GM18505 (cell line): ENCODE results near the gene SQSTM1.

Experiments
- ATAC-seq: cut with Tn5 transposase; IDR thresholded peaks from one replicate; pipeline ENCODE4 v1.9.1; 2021; ENCODE audit not compliant: unreplicated experiment
- POLR2A ChIP-seq: IDR thresholded peaks from 4 replicates; pipeline ENCODE4 v1.6.1; 2011; ENCODE audit warnings: borderline replicate concordance; ENCODE audit not compliant: insufficient read depth, insufficient read length; ENCODE audit errors: extremely low read depth

The SQSTM1 gene

DNA sequence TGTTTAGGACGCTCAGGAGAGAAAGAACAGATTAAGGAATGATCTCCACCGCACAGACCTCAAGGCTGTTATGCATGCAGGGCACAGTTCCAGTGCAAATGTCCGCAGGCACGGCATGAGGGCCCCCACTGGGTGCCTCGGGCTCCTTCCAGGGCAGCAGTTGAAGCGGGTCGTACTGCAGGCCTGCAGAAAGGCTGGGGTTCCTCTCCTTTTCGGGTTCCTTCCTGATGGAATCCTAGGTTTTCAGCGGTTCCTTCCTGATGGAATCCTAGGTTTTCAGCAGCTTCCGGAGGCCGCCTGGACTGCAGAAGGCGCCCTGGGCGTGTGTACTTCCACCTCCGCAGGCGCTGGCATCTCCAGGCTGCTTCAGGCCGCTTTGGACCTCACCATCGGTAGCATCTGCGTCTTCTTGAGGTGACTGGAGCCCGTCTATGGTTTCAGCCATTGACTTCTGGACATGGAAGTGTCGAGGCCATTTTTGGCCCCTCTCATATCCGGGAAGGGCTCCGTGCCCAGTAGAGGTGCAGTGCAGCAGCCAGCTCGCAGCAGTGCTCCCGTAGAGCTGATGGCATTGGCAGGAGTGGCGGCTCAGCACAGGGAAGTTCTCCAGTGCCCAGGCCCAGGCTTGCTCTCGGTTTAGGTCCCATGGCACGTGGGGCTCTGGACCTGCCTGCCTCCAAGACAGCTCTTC lies 8.4 kb upstream of the SQSTM1 start:
- ATAC-seq = no peak
- no peak for TF ChIP-seq POLR2A

DNA sequence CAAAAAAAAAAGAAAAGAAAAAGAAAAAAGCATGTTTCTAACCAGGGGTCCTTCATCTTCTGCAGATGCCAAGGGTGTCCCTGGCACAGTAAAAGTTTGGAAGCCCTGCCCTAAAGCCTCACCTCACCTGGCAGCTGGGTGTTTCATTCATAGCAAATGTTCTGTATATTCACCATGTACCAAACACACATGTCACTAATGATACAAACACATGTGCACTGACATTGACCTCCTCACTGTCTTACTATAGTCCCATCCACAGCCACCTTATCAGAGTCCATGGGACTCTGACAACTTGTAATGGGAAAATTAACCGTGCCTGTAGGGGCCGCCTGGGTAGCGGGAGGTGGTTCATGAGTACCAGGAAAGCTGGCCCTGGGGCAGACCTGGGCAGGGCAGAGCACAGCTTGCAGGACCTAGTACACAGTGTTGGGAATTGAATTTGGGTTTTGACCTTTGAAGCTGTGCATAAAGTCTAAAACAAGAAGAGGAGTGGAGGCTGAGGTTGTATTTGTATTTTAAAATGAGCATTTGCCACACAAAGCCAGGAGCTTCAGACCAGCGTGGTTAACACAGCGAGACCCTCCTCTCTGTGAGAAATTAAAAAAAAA lies 7.6 kb upstream of the SQSTM1 start:
- TF ChIP-seq POLR2A = no peak
- ATAC-seq = no peak

DNA sequence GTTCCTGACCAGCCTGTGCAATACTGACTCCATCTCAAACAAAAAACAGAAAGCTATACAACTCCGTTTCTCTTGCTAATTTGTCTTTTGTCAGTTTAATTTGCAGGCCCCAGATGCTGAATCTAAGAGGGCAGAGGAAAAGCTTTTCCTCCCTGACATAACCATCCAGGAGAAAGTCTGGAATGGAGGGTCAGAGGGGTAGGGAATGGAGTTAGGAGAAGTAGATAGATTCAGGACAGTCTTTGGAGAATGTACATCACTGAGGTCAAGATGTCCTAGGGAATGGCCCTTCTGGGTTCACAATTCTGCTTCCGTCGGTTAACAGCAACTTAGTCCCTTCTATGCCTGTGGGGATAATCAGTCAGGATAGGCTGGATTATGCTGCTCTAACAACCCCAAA lies 6.6 kb upstream of the SQSTM1 start:
- no peak for ATAC-seq
- no peak for TF ChIP-seq POLR2A

DNA sequence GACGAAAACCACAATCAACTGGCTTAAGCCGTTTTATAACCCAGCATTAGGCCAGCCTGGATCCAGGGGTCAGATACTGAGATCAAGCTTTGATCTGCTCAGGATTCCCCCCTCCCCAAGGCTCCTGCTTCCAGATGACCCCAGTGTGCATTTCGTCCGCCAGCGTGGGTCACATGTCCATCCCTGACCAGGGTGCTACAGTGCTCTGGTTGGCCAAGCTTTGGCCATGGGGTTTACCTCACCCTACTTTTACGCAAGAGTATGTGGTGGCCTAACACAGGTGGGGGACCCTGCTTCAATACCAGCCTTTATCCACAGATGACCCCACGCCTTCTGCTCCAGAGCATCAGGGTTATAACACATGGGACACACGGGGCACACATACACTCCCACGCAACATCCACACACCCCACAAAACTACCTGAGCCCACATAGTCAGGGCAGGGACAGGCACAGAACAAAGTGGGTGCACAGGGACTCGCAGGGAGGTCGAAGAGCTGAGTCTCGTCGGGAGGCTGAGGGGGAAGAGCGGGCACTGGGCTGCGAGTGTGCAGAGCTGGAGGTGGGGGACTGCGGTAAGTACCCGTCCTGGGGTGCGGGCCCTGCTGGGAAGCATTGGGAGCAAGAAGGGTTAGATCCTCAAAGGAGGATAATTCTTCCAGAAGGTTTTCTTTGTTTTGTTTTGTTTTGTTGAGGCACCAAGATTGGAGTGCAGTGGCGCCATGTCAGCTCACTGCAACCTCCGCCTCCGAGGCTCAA lies 5.0 kb upstream of the SQSTM1 start:
- TF ChIP-seq POLR2A = no peak
- ATAC-seq = no peak

DNA sequence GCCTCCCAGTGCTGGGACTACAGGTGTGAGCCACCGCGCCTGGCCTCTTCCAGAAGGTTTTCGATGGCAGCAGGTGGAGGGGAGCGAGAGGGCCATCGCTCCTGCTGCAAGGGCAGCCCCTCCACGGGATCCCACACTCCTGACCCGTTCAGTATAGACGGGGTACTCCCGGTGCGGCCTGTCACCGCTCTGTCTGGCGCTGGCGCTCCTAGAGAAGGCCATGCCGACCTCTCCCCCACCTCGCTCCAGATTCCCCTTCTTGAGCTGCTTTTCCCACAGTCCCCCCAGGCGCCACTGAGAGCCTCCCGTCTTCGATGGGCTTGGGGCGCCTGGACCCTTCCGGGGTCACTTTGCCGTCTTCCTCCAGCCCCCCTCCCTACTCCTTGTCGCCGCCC lies 4.3 kb upstream of the SQSTM1 start:
- no peak for ATAC-seq
- TF ChIP-seq POLR2A = no peak

DNA sequence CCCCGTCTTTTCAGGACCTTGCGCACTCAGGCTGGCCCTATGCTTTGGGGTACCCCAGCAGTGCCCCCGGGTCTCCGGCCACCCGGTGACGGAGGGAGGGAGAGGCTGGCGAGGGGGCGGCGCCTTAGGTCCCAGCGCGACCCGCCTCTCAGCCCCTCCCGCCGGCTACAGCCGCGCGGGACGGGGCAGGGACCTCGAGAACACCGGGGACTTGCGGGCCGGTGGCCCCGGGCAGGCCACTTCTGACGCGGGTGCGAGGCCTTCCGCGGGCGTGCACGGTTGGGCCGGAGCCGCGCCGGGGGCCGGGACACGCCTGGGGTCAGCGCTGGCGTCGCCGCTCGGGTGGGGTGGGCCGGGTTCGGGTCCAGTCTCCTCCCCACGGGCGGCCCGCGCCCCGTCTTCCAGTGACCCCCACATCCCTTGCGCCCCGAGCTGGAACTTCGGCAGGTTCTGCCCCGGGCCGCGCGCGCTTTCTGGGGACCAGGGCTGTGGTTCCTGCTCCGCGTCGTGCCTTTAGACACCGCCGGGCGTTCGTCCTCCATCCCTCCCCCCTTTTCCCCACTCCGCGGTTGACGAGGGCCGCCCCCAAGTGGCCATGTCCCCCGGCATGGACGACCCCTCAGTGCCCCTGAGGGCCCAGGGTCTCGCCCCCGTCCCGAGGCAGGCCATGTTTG lies 3.8 kb upstream of the SQSTM1 start:
- ATAC-seq = no peak
- TF ChIP-seq POLR2A = no peak

DNA sequence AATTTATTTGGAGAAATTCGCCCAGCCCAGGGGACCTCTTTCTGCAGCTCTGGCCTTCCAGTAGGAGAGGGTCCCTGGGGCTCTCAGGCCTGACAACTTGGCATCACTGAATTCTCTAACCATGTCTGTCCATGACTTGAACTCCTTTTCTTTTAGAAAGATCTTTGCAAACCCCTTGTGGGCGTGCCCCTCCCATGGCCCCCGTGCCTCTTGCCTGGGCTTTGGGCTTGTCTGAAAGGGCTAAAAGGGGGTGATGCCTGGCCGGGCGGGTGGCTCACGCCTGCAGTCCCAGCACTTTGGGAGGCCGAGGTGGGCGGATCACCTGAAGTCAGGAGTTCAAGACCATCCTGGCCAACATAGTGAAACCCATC lies 3.2 kb upstream of the SQSTM1 start:
- ATAC-seq = no peak

DNA sequence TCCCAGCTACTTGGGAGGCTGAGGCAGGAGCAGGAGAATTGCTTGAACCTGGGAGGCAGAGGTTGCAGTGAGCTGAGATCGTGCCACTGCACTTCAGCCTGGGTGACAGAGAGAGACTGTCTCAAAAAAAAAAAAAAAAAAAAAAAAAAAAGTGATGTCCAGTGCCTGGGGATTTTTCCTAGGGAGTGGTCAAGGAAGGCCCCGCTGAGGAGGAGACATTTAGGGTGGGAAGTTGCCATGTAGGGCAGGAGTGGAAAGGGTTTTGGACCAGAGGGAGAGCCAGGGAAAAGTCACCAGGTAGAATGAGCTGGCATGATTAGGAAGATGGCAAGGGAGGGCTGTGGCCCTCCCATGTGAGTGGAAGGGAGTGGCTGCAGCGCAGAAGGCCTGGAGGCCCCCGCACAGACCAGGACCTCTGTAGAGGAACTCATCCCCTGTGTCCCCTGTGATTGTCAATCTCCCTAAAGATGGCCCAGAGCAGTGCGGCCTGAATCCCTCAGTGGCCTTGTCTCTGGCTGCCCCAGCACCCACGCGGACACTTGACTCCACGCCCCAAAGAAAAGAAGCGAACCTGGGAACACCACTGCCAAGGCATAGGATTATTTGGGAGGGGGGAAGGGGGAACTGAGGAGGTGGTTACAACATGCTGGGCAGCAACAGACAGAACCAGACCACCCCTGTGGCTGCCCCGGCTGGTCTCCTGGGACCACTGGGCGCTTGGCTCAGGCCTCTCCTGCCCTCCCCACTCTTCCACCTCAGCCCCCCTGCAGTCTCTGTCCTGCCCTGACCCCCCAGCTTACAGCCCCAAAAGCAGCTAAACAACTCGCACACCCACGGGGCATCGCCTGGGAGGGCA lies 2.6 kb upstream of the SQSTM1 start:
- ATAC-seq = no peak
- TF ChIP-seq POLR2A = no peak

More for the DNA sequence above, 3.2 kb upstream of the SQSTM1 start:
- no peak for TF ChIP-seq POLR2A

DNA sequence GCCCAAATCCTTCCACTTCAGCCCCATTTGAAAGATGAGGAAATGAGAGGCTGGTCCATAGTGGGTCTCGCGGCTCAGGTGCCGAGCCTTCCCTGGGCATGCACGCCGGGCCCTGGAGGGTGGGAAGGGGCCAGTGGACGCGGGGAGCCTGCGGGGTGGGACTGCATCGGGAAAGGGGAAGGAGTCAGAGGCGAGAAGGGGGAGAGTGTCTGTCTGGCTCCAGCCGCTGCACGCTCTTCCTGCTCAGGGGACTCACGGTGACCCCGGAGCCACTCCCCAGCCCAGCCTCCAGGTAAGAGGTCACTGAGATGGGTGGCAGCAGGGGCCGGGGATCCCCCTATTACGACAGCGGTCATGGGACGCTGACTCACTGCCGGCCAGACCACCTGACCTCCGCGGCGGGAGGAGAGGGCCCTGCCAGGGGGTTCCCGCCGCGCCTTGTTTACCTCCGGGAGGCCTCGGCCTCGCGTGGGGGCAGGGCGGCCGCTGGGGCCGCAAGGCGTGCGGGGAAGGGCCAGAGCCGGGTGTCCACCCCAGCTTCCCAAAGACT lies 1.9 kb upstream of the SQSTM1 start:
- TF ChIP-seq POLR2A = peak; percentile 61
- ATAC-seq = peak; percentile 53

DNA sequence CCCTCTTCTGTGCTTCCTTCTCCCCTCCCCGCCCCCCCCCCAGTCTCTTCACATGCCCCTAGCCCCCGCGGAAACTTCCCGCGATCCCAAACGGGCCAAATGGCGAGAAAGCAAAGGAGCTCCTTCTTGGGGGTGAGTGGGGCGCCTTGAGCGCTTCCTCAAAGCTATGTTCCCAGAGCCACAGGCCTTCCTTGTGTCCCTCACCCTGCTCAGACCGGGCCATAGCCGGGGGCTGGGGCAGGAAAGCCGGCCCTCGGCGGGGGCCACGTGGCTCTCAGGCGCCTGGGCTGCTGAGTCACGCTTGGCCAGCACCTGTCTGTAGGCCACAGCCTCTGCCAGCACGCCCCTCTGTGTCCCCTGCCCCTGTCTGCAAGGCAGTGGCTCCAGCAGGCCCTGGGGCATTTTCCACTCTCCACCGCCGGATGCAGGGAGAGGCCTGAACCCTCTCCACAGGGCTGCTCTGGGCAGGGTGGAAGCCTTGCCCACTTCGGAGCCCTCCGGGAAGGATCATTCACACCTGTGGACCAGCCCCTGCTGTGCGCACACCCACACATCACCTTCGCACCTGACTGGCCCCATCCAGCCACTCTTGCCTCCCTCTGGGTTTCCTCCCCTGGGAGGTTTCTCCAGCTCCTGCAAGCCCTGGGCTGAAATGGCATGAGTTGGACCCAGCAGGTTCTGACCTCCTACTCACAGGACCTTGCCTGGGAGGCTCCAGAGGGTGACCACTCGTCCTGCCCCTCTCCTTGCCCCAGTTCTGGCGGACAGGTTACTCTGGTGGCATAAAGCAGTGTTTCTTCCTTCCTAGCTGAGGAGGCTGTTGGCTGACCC lies 1.2 kb upstream of the SQSTM1 start:
- no peak for ATAC-seq
- TF ChIP-seq POLR2A = peak; percentile 17

DNA sequence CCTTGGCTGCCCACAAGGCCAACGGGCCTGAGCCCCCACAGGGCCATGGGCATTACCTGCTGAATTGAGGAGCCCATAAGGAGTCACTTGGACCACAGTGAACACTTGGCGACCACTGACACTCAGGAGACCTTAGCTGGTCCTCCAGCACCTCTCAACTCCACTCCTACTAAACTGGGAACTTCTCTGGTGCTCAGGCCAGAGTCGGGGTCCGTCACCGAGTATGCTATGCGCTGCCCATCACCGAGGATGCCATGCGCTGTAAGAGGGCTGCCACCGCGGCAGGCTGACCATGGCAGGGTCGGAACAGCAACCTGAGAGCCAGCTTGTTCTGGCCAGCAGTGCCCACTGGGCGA lies 600 bp upstream of the SQSTM1 start:
- no peak for ATAC-seq

DNA sequence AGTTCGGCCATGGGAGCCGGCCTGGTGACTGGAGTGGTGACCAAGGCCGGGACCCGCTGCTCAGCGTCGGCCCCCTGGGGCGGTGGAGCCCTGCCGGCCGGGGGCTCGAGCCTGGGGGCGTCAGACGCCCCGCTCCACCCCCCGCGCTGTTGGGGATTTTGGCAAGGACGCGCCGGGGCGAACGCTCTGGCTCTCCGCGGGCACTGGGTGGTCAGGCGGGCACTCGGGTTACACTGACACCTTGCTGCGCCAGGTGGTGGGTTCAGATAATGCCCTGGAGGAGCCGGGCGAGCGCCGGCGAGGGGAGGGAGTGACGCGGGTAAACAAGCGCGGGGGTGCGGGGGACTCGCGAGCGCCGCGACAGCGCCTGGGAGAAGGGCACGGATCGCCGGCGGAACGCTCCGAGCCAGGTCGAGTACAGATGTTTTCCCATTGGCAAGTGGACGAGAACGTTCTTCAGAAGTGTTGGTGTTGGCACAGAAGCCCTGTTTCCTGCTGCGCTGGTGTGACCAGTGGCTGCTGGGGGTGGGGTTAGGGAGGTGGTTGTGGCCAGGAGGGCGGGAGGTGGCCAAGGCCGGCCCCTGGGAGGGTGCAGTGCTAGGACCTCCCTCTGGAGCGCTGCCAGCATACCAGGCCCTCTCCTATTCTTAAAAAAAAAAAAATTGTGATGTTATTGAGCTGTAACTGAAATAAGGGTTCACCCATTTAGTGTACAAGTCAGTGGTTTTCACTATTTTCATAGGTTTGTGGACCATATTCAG lies 773 bp downstream of the SQSTM1 start:
- peak; percentile 61 for TF ChIP-seq POLR2A
- ATAC-seq = peak; percentile 38

More for the DNA sequence above, 600 bp upstream of the SQSTM1 start:
- no peak for TF ChIP-seq POLR2A

DNA sequence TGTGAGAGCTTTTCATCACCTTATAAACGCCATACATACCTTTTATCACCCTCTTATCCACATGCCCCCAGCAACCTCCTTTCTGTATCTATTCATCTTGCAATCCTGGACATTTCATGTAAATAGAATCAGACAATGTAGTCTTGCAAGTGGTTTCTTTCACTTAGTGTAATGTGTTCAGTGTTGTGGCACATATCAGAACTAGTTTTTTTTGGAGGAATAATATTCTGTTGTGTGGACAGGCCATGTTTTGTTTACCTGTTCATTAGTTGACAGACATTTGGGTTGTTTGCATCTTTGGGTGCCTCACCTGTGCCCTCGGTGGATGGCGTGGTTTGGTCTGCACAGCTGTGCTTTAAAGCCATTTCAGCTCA lies 1.3 kb downstream of the SQSTM1 start:
- ATAC-seq = no peak
- TF ChIP-seq POLR2A = no peak
